Psoas muscle (tissue), 8 donors: Measurements from ENCODE around the gene RAB40A. TPM values are rescaled to one million over a fixed set of nuclear protein-coding genes. Genes with fewer than 3 reads are reported as not detected.
"Not testable (repeated sequence)": the region's sequence is repeated elsewhere in the genome, so short reads cannot be mapped to it uniquely, and the experiment has no call there.

Experiments
- ATAC-seq, 4 donors: fragments of 200-7000 bp; cut with Tn5 transposase; one replicate each; pipeline ENCODE4 v1.9.1; 2020; ENCODE audit warnings: moderate library complexity in 3 of 4, mild to moderate bottlenecking in 2 of 4
- DNase-seq, 2 donors: peaks; one replicate each; pipeline ENCODE4 v3.0.0-alpha.2; 2020
- H3K27ac ChIP-seq: fragments of 200-600 bp; one replicate; pipeline ENCODE4 v1.8.0; 2022
- H3K27me3 ChIP-seq, 3 donors: fragments of 200-600 bp in 1 of 3; one replicate each; pipeline versions ENCODE4 v1.6.1 to v1.8.0; 2013 to 2022; ENCODE audit warnings: low read length in 2 of 3, mild to moderate bottlenecking in 2 of 3, moderate library complexity in 1 of 3; ENCODE audit not compliant: insufficient read depth in 3 of 3
- H3K36me3 ChIP-seq, 2 donors: fragments of 200-600 bp in 1 of 2; one replicate each; pipeline versions ENCODE4 v1.6.1 to v1.8.0; 2013 to 2022; ENCODE audit warnings: low read depth in 1 of 2, mild to moderate bottlenecking in 1 of 2, moderate library complexity in 1 of 2; ENCODE audit not compliant: insufficient read depth in 1 of 2
- H3K4me1 ChIP-seq: fragments of 200-600 bp; one replicate; pipeline ENCODE4 v1.8.0; 2022
- H3K4me3 ChIP-seq: fragments of 200-600 bp; one replicate; pipeline ENCODE4 v1.8.0; 2022; ENCODE audit warnings: mild to moderate bottlenecking
- H3K9me3 ChIP-seq: fragments of 200-600 bp; one replicate; pipeline ENCODE4 v1.8.0; 2022
- WGBS, 3 donors: extraction: QIAGEN DNeasy Blood & Tissue Kit; methylation state at CpG; one replicate each; pipeline versions ENCODE4 v1.1.6 to v1.1.7; 2013; 5-methylcytosine and 5-hydroxymethylcytosine counted together
- intact Hi-C, 2 donors: fragments of 100-400 bp; cut with DNase I; formaldehyde crosslinking; loops; one replicate each; pipeline versions ENCODE4 v1.11.0 to v1.14.2; 2022
- polyA plus RNA-seq, 3 donors: library from polyadenylated mRNA; stranded (reverse); fragments of 200-250 nt; gene quantifications; one replicate each; pipeline ENCODE4 v1.2.3, GENCODE V29; 2013
- total RNA-seq, 4 donors: library from RNA; stranded (reverse); fragmentation: NEBNext Ultra II Directional in 2 of 4; extraction: Animal tissue kit (Norgen Biotek cat#: 25700) in 2 of 4; gene quantifications; one replicate each; pipeline versions ENCODE4 v1.2.1 to v1.2.4, GENCODE V29; 2021 to 2023
- TF ChIP-seq, protein P1 (sequence below): fragments of 200-600 bp; IDR thresholded peaks from one replicate; pipeline ENCODE4 v1.8.0; 2022; ENCODE audit warnings: antibody characterized with exemption
- donor health status: healthy with polysubstance abuse.
- donor health status: DM: no; HTN: no; CAD: no; lungs with moderate emphysema.
- donor health status: Bipolar disorder and iron deficiency.
- donor health status: healthy.
- donor health status: DM: yes; HTN: yes; CAD: no.
- donor health status: DM: no; HTN: no; CAD: no.
- donor health status: DM: no; HTN: no; CAD: no.
- donor health status: DM: yes; HTN: yes; CAD: no.

The RAB40A gene
- total and polyA plus RNA-seq, 7 donors: 0.06 to 0.14 TPM; not detected in 5

- TF ChIP-seq, protein P1, sequence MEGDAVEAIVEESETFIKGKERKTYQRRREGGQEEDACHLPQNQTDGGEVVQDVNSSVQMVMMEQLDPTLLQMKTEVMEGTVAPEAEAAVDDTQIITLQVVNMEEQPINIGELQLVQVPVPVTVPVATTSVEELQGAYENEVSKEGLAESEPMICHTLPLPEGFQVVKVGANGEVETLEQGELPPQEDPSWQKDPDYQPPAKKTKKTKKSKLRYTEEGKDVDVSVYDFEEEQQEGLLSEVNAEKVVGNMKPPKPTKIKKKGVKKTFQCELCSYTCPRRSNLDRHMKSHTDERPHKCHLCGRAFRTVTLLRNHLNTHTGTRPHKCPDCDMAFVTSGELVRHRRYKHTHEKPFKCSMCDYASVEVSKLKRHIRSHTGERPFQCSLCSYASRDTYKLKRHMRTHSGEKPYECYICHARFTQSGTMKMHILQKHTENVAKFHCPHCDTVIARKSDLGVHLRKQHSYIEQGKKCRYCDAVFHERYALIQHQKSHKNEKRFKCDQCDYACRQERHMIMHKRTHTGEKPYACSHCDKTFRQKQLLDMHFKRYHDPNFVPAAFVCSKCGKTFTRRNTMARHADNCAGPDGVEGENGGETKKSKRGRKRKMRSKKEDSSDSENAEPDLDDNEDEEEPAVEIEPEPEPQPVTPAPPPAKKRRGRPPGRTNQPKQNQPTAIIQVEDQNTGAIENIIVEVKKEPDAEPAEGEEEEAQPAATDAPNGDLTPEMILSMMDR: peak; percentile 34
- H3K9me3 ChIP-seq, H3K27ac ChIP-seq, intact Hi-C loops, ATAC-seq, H3K4me1 ChIP-seq, H3K4me3 ChIP-seq, H3K36me3 ChIP-seq, DNase-seq: not testable (repeated sequence)
- 2 to 30% (median 4%) methylated on average over 2 to 3 of the region's 4 CpGs for WGBS, 3 donors
- peaks cover 0 to 10% (median 0%) of the 10 kb centered on the region in 3 donors for H3K27me3 ChIP-seq
These were observed 29.6 kb downstream of the RAB40A start for GRCh38 chrX:103489733-103490132.

- H3K9me3 ChIP-seq: no peaks in the 10 kb centered on the region
- ATAC-seq (no peak), DNase-seq (no peak)
- H3K27me3 ChIP-seq: peaks cover 0 to 9% (median 0%) of the 10 kb centered on the region in 3 donors
- no peak overlapping the region for H3K4me3 ChIP-seq
- WGBS, 3 donors: 21 to 30% (median 30%) methylated on average over 1 of the region's 1 CpG
- H3K4me1 ChIP-seq: no peaks in the 10 kb centered on the region
- intact Hi-C loops: no loop called here
- H3K27ac ChIP-seq: no peak overlapping the region
- TF ChIP-seq, protein P1: no peak
- no peaks in the 10 kb centered on the region for H3K36me3 ChIP-seq
These were observed 30.5 kb downstream of the RAB40A start for GRCh38 chrX:103488794-103489193.

- no peak for ATAC-seq
- TF ChIP-seq, protein P1: peak; percentile 24
- no peaks in the 10 kb centered on the region for H3K36me3 ChIP-seq
- no peak for DNase-seq
- 21 to 32% (median 23%) methylated on average over 4 of the region's 4 CpGs for WGBS, 3 donors
- H3K27ac ChIP-seq: no peak overlapping the region
- H3K4me1 ChIP-seq: no peaks in the 10 kb centered on the region
- H3K4me3 ChIP-seq: no peak overlapping the region
- intact Hi-C loops: no loop called here
- H3K27me3 ChIP-seq: peaks cover 0 to 9% (median 0%) of the 10 kb centered on the region in 3 donors
- no peaks in the 10 kb centered on the region for H3K9me3 ChIP-seq
These were observed 31.0 kb downstream of the RAB40A start for GRCh38 chrX:103488332-103488731.

GRCh38 chrX:103483720-103484119, 35.6 kb downstream of the RAB40A start:
- Histone ChIP-seq H3K4me1 (no peaks in the 10 kb centered on the region), H3K27me3 (peaks cover 0 to 7% (median 0%) of the 10 kb centered on the region in 3 donors), H3K9me3 (no peaks in the 10 kb centered on the region), H3K4me3 (no peak overlapping the region), H3K27ac (no peak overlapping the region), H3K36me3 (no peaks in the 10 kb centered on the region)
- DNase-seq: no peak
- ATAC-seq: no peak
- TF ChIP-seq, protein P1: no peak
- 60 to 67% (median 63%) methylated on average over 4 of the region's 4 CpGs for WGBS, 3 donors
- intact Hi-C loops: no loop called here

GRCh38 chrX:103480526-103480925, 38.8 kb downstream of the RAB40A start:
- intact Hi-C loops: no loop called here
- TF ChIP-seq, protein P1: no peak
- Histone ChIP-seq H3K4me1 (no peaks in the 10 kb centered on the region), H3K27ac (no peak overlapping the region), H3K36me3 (no peaks in the 10 kb centered on the region), H3K27me3 (peaks cover 0 to 5% (median 0%) of the 10 kb centered on the region in 3 donors), H3K4me3 (no peak overlapping the region), H3K9me3 (no peaks in the 10 kb centered on the region)
- ATAC-seq (no peak), DNase-seq (no peak)
- 14 to 64% (median 44%) methylated on average over 1 to 2 of the region's 2 CpGs for WGBS, 3 donors
